GM18873 (cell line): Measurements from ENCODE around the gene IL1B.
A peak's percentile ranks its signal among the peaks of the same experiment; 100 is the strongest.

Experiments used
- ATAC-seq: cut with Tn5 transposase; IDR thresholded peaks from one replicate; pipeline ENCODE4 v1.9.1; 2021; ENCODE audit warnings: mild to moderate bottlenecking, moderate library complexity, moderate number of reproducible peaks; ENCODE audit not compliant: unreplicated experiment, low FRiP score

IL1B gene

GRCh38 chr2:112830682-112831512 lies 5.7 kb downstream of the IL1B start:
- ATAC-seq, result no peak

- no peak for ATAC-seq
Measured at GRCh38 chr2:112829961-112830681, 6.5 kb downstream of the IL1B start.

- ATAC-seq, result no peak
Measured at GRCh38 chr2:112829101-112829960, 7.2 kb downstream of the IL1B start.

- no peak for ATAC-seq
Measured at GRCh38 chr2:112828251-112828691, 8.3 kb downstream of the IL1B start.

- ATAC-seq, result no peak
Measured at GRCh38 chr2:112827604-112828185, 8.9 kb downstream of the IL1B start.

- no peak for ATAC-seq
Measured at GRCh38 chr2:112827009-112827408, 9.6 kb downstream of the IL1B start.

GRCh38 chr2:112825706-112826105 lies 10.9 kb downstream of the IL1B start:
- ATAC-seq, result no peak

GRCh38 chr2:112824694-112825085 lies 11.9 kb downstream of the IL1B start:
- ATAC-seq, result no peak

- ATAC-seq, result no peak
Measured at GRCh38 chr2:112821682-112822081, 14.9 kb downstream of the IL1B start.

GRCh38 chr2:112821142-112821541 lies 15.4 kb downstream of the IL1B start:
- peak; percentile 73 for ATAC-seq

GRCh38 chr2:112820343-112820742 lies 16.2 kb downstream of the IL1B start:
- no peak for ATAC-seq

GRCh38 chr2:112819081-112819480 lies 17.5 kb downstream of the IL1B start:
- ATAC-seq, result no peak

GRCh38 chr2:112818094-112818902 lies 18.3 kb downstream of the IL1B start:
- ATAC-seq, result no peak

GRCh38 chr2:112817082-112817689 lies 19.4 kb downstream of the IL1B start:
- no peak for ATAC-seq

GRCh38 chr2:112814278-112814677 lies 22.3 kb downstream of the IL1B start:
- ATAC-seq, result no peak

- no peak for ATAC-seq
Measured at GRCh38 chr2:112813280-112813966, 23.2 kb downstream of the IL1B start.

- ATAC-seq, result no peak
Measured at GRCh38 chr2:112812318-112813267, 24.0 kb downstream of the IL1B start.
